GM12878 (cell line): Measurements from ENCODE around the gene ASB2. TPM values are rescaled to one million over a fixed set of nuclear protein-coding genes. Genes with fewer than 3 reads are reported as not detected.

Experiments
- ASH2L ChIP-seq: fragments of 300-600, 200-600 bp; sonication (generic); IDR thresholded peaks from 2 replicates; pipeline ENCODE4 v1.6.1; 2017; ENCODE audit warnings: low read depth, mild to moderate bottlenecking, borderline replicate concordance
- CBFB ChIP-seq: IDR thresholded peaks from 2 replicates; pipeline ENCODE4 v1.6.1; 2016; ENCODE audit warnings: antibody characterized with exemption, low read depth
- CREB1 ChIP-seq: IDR thresholded peaks from 2 replicates; pipeline ENCODE4 v1.6.1; 2012; ENCODE audit warnings: low read depth, mild to moderate bottlenecking, inconsistent platforms
- CREM ChIP-seq: IDR thresholded peaks from 2 replicates; pipeline ENCODE4 v1.6.1; 2014; ENCODE audit warnings: antibody characterized with exemption, low read depth
- DPF2 ChIP-seq: fragments of 450-650 bp; IDR thresholded peaks from 2 replicates; pipeline ENCODE4 v1.6.1; 2017; ENCODE audit warnings: mild to moderate bottlenecking
- EED ChIP-seq: sonication (generic); IDR thresholded peaks from 2 replicates; pipeline ENCODE4 v1.6.1; 2016; ENCODE audit warnings: antibody characterized with exemption, low read depth
- EGR1 ChIP-seq, 2 experiments: IDR thresholded peaks; 1 replicate in 1 of 2; 2 replicates in 1 of 2; pipeline ENCODE4 v1.6.1; 2011 to 2012; ENCODE audit warnings: low read depth in 2 of 2, low read length in 2 of 2, borderline replicate concordance in 1 of 2, mild to moderate bottlenecking in 1 of 2, moderate library complexity in 1 of 2
- EZH2 ChIP-seq: IDR thresholded peaks from 2 replicates; pipeline ENCODE4 v1.6.1; 2012; ENCODE audit warnings: low read depth, mild to moderate bottlenecking, control low read depth, inconsistent platforms, low read length, borderline replicate concordance; ENCODE audit not compliant: control insufficient read depth
- FOXM1 ChIP-seq: IDR thresholded peaks from 2 replicates; pipeline ENCODE4 v1.6.1; 2012; ENCODE audit warnings: low read depth, mild to moderate bottlenecking, inconsistent platforms, low read length, moderate library complexity
- HCFC1 ChIP-seq: fragments of 150-350 bp; IDR thresholded peaks from 2 replicates; pipeline ENCODE4 v1.6.1; 2014; ENCODE audit warnings: low read length
- IKZF1 ChIP-seq: fragments of 450-650 bp; conservative IDR thresholded peaks from 2 replicates; pipeline ENCODE4 v1.6.1; 2017; ENCODE audit warnings: antibody characterized with exemption, mild to moderate bottlenecking
- JUND ChIP-seq: IDR thresholded peaks from 2 replicates; pipeline ENCODE4 v1.6.1; 2012; ENCODE audit warnings: low read depth, mild to moderate bottlenecking, low read length, improper control_type of control experiment, moderate library complexity
- LARP7 ChIP-seq: fragments of 450-650 bp; IDR thresholded peaks from 2 replicates; pipeline ENCODE4 v1.6.1; 2017; ENCODE audit warnings: mild to moderate bottlenecking
- RBBP5 ChIP-seq: fragments of 200-600 bp; sonication (generic); conservative IDR thresholded peaks from 2 replicates; pipeline ENCODE4 v1.6.1; 2016
- RUNX3 ChIP-seq: IDR thresholded peaks from 2 replicates; pipeline ENCODE4 v1.6.1; 2012; ENCODE audit warnings: low read length, inconsistent platforms
- SIN3A ChIP-seq: IDR thresholded peaks from 2 replicates; pipeline ENCODE4 v1.6.1; 2012; ENCODE audit warnings: low read depth, low read length, improper control_type of control experiment
- STAT3 ChIP-seq: IDR thresholded peaks from 2 replicates; pipeline ENCODE4 v1.6.1; 2011; ENCODE audit warnings: low read depth, low read length, improper control_type of control experiment
- WRNIP1 ChIP-seq: IDR thresholded peaks from 2 replicates; pipeline ENCODE4 v1.6.1; 2011; ENCODE audit warnings: low read depth, low read length, improper control_type of control experiment, borderline replicate concordance
- YY1 ChIP-seq: IDR thresholded peaks from 2 replicates; pipeline ENCODE4 v1.6.1; 2011; ENCODE audit warnings: low read depth, mild to moderate bottlenecking, low read length
- polyA plus RNA-seq, 11 experiments: library from polyadenylated mRNA; depleted of rRNA in 4 of 11; unstranded in 6 of 11; stranded (reverse) in 5 of 11; fragments of >200 nt; fragmentation: Nextera tagmentation in 4 of 11; fragmentation: Illumina TruSeq in 1 of 11; extraction: Ambion mirVana in 4 of 11; extraction: Trizol in 1 of 11; gene quantifications; 1 replicate in 1 of 11; 2 replicates in 10 of 11; pipeline versions ENCODE4 v1.2.1 to v1.2.3, GENCODE V29; 2011 to 2016; ENCODE audit warnings: inconsistent platforms in 2 of 11, missing spikeins in 2 of 11, low read depth in 1 of 11
- total RNA-seq, 4 experiments: library from RNA; depleted of rRNA in 3 of 4; stranded (reverse); fragments of >200 nt in 3 of 4; fragmentation: Illumina TruSeq in 1 of 4; extraction: Trizol in 1 of 4; gene quantifications; 2 replicates each; pipeline versions ENCODE4 v1.2.1 to v1.2.3, GENCODE V29; 2013 to 2021
- TF ChIP-seq, protein P1 (sequence below): fragments of 450-650 bp; IDR thresholded peaks from 2 replicates; pipeline ENCODE4 v1.6.1; 2017; ENCODE audit warnings: low read depth, mild to moderate bottlenecking, moderate library complexity
- TF ChIP-seq, protein P2 (sequence below): IDR thresholded peaks from 2 replicates; pipeline ENCODE4 v1.6.1; 2011; ENCODE audit warnings: low read depth, low read length, improper control_type of control experiment, borderline replicate concordance
- TF ChIP-seq, protein P3 (sequence below): IDR thresholded peaks from 2 replicates; pipeline ENCODE4 v1.6.1; 2012; ENCODE audit warnings: low read length, inconsistent platforms
- TF ChIP-seq, protein P4 (sequence below): IDR thresholded peaks from 2 replicates; pipeline ENCODE4 v1.6.1; 2011; ENCODE audit warnings: mild to moderate bottlenecking, low read depth, low read length, moderate library complexity; ENCODE audit not compliant: insufficient replicate concordance
- TF ChIP-seq, protein P5 (sequence below): fragments of 450-650 bp; conservative IDR thresholded peaks from 2 replicates; pipeline ENCODE4 v1.6.1; 2017; ENCODE audit warnings: mild to moderate bottlenecking, moderate library complexity

Gene ASB2
- total and polyA plus RNA-seq, 10 of the 15 experiments (the other 5 are each of a cell fraction or from before 2014, with no cell fraction given): 3.0 to 54.8 (median 33.5) TPM

DNA sequence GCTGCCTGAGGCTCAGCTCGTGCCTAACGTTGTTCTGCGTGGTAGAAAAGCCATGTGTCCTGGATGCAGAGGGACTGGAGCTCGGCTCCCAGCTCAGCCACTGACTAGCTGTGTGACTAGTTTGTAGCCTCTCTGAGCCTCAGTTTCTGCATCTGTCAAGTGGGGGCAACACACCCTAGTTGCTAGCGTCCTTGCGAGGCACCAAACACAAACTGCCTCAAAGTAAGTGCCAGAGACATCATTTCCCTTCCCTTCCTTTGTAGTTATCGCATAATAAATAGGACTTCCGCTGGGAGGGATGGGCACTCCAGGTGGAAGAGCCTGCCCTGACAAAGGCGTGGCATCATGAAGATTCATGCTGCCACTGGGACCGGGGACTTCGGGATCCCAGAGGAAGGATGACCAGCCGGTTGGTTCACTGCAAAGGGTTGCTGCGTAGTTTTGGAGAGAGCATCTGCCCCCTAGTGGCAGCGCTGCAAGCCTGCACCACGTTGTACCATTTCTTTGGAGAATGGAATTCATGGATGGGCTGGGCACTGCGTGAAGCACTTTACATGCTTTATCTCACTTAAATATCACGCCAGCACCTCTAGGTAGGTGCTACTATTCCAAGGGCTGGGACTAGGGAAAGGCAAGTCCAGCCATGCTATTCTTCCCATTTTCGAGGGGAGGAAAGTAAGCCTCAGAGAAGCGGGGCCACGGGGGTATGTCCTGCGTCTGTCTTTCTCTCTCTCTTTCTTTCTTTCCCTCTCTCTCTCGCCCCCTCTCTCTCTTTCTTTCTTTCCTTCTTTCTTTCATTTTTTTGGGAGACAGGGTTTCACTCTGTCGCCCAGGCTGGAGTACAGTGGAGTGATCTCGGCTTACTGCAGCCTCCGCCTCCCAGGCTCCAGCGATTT, 25.4 kb upstream of the ASB2 start (continued):
- TF ChIP-seq, protein P1, sequence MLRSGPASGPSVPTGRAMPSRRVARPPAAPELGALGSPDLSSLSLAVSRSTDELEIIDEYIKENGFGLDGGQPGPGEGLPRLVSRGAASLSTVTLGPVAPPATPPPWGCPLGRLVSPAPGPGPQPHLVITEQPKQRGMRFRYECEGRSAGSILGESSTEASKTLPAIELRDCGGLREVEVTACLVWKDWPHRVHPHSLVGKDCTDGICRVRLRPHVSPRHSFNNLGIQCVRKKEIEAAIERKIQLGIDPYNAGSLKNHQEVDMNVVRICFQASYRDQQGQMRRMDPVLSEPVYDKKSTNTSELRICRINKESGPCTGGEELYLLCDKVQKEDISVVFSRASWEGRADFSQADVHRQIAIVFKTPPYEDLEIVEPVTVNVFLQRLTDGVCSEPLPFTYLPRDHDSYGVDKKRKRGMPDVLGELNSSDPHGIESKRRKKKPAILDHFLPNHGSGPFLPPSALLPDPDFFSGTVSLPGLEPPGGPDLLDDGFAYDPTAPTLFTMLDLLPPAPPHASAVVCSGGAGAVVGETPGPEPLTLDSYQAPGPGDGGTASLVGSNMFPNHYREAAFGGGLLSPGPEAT: peak; percentile 46; the same call in 1 of the 2 replicates
- TF ChIP-seq JUND (no peak), WRNIP1 (no peak), ASH2L (no peak), RUNX3 (peak; percentile 14; the same call in 1 of the 2 replicates), YY1 (peak; percentile 67), EED (peak; percentile 52), RBBP5 (no peak), IKZF1 (peak; percentile 68; the same call in 1 of the 2 replicates), EGR1 (IDR thresholded peaks at IDR 0.05; ENCODE audit: borderline replicate concordance in 1 of 2, low read depth in 2 of 2, low read length in 2 of 2) (no peak), DPF2 (0 out of 2 replicates have a peak, but pooled peaks have one; percentile 17), STAT3 (no peak), CBFB (no peak), LARP7 (0 out of 2 replicates have a peak, but pooled peaks have one; percentile 43), FOXM1 (no peak), HCFC1 (no peak), EZH2 (no peak), CREM (peak; percentile 47; the same call in 1 of the 2 replicates), CREB1 (peak; percentile 51; the same call in 1 of the 2 replicates), SIN3A (no peak)
- TF ChIP-seq, protein P2, sequence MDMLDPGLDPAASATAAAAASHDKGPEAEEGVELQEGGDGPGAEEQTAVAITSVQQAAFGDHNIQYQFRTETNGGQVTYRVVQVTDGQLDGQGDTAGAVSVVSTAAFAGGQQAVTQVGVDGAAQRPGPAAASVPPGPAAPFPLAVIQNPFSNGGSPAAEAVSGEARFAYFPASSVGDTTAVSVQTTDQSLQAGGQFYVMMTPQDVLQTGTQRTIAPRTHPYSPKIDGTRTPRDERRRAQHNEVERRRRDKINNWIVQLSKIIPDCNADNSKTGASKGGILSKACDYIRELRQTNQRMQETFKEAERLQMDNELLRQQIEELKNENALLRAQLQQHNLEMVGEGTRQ: no peak
- TF ChIP-seq, protein P3, sequence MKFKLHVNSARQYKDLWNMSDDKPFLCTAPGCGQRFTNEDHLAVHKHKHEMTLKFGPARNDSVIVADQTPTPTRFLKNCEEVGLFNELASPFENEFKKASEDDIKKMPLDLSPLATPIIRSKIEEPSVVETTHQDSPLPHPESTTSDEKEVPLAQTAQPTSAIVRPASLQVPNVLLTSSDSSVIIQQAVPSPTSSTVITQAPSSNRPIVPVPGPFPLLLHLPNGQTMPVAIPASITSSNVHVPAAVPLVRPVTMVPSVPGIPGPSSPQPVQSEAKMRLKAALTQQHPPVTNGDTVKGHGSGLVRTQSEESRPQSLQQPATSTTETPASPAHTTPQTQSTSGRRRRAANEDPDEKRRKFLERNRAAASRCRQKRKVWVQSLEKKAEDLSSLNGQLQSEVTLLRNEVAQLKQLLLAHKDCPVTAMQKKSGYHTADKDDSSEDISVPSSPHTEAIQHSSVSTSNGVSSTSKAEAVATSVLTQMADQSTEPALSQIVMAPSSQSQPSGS: no peak
- TF ChIP-seq, protein P4, sequence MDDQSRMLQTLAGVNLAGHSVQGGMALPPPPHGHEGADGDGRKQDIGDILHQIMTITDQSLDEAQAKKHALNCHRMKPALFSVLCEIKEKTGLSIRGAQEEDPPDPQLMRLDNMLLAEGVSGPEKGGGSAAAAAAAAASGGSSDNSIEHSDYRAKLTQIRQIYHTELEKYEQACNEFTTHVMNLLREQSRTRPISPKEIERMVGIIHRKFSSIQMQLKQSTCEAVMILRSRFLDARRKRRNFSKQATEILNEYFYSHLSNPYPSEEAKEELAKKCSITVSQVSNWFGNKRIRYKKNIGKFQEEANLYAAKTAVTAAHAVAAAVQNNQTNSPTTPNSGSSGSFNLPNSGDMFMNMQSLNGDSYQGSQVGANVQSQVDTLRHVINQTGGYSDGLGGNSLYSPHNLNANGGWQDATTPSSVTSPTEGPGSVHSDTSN: no peak
- TF ChIP-seq, protein P5, sequence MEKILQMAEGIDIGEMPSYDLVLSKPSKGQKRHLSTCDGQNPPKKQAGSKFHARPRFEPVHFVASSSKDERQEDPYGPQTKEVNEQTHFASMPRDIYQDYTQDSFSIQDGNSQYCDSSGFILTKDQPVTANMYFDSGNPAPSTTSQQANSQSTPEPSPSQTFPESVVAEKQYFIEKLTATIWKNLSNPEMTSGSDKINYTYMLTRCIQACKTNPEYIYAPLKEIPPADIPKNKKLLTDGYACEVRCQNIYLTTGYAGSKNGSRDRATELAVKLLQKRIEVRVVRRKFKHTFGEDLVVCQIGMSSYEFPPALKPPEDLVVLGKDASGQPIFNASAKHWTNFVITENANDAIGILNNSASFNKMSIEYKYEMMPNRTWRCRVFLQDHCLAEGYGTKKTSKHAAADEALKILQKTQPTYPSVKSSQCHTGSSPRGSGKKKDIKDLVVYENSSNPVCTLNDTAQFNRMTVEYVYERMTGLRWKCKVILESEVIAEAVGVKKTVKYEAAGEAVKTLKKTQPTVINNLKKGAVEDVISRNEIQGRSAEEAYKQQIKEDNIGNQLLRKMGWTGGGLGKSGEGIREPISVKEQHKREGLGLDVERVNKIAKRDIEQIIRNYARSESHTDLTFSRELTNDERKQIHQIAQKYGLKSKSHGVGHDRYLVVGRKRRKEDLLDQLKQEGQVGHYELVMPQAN: no peak
